ENCODE results near the gene PHOX2A.
"Not testable (repeated sequence)": the region's sequence is repeated elsewhere in the genome, so short reads cannot be mapped to it uniquely, and the experiment has no call there.

The PHOX2A gene

GRCh38 chr11:72244060-72244360 is at the start of gene PHOX2A:
Gene PHOX2A (minus strand): TSS chr11:72244176. CDS start chr11:72244004, 172 bp downstream.
- DNase-seq (ENCODE audit: low read depth), result no peak

- no peak for DNase-seq (ENCODE audit: low read depth)
These were observed 49.4 kb upstream of the PHOX2A start for GRCh38 chr11:72293391-72293790.

GRCh38 chr11:72292106-72292785 is 48.3 kb upstream of the PHOX2A start:
- no peak for DNase-seq (ENCODE audit: low read depth)

GRCh38 chr11:72290741-72291140 is 46.8 kb upstream of the PHOX2A start:
- not testable (repeated sequence) for DNase-seq (ENCODE audit: low read depth)

GRCh38 chr11:72287293-72287692 is 43.3 kb upstream of the PHOX2A start:
- DNase-seq (ENCODE audit: low read depth), result no peak

GRCh38 chr11:72283947-72284346 is 40.0 kb upstream of the PHOX2A start:
- DNase-seq (ENCODE audit: low read depth), result no peak

GRCh38 chr11:72280726-72281315 is 36.8 kb upstream of the PHOX2A start:
- no peak for DNase-seq (ENCODE audit: low read depth)

- DNase-seq (ENCODE audit: low read depth), result no peak
These were observed 36.1 kb upstream of the PHOX2A start for GRCh38 chr11:72280037-72280436.

- no peak for DNase-seq (ENCODE audit: low read depth)
These were observed 34.9 kb upstream of the PHOX2A start for GRCh38 chr11:72278905-72279304.

GRCh38 chr11:72274435-72274834 is 30.5 kb upstream of the PHOX2A start:
- no peak for DNase-seq (ENCODE audit: low read depth)

GRCh38 chr11:72271980-72272379 is 28.0 kb upstream of the PHOX2A start:
- no peak for DNase-seq (ENCODE audit: low read depth)

- DNase-seq (ENCODE audit: low read depth), result no peak
These were observed 24.1 kb upstream of the PHOX2A start for GRCh38 chr11:72267956-72268617.

- not testable (repeated sequence) for DNase-seq (ENCODE audit: low read depth)
These were observed 23.0 kb upstream of the PHOX2A start for GRCh38 chr11:72266960-72267359.

- no peak for DNase-seq (ENCODE audit: low read depth)
These were observed 22.0 kb upstream of the PHOX2A start for GRCh38 chr11:72265951-72266350.

- DNase-seq (ENCODE audit: low read depth), result no peak
These were observed 19.4 kb upstream of the PHOX2A start for GRCh38 chr11:72263361-72263760.

- no peak for DNase-seq (ENCODE audit: low read depth)
These were observed 16.6 kb upstream of the PHOX2A start for GRCh38 chr11:72260574-72260973.

- no peak for DNase-seq (ENCODE audit: low read depth)
These were observed 15.5 kb upstream of the PHOX2A start for GRCh38 chr11:72259490-72259889.

GRCh38 chr11:72257570-72257969 is 13.6 kb upstream of the PHOX2A start:
- no peak for DNase-seq (ENCODE audit: low read depth)

GRCh38 chr11:72254299-72254993 is 10.5 kb upstream of the PHOX2A start:
- no peak for DNase-seq (ENCODE audit: low read depth)

- DNase-seq (ENCODE audit: low read depth), result no peak
These were observed 9.4 kb upstream of the PHOX2A start for GRCh38 chr11:72253392-72253791.

- DNase-seq (ENCODE audit: low read depth), result no peak
These were observed 7.6 kb upstream of the PHOX2A start for GRCh38 chr11:72251614-72252013.

- DNase-seq (ENCODE audit: low read depth), result no peak
These were observed 6.9 kb upstream of the PHOX2A start for GRCh38 chr11:72250661-72251464.

Data from activated T-cell treated with anti-CD3 and anti-CD28 coated beads for 48 hours (primary cell).